ENCODE data around the gene RPTOR.

GRCh38 chr17:80762076-80762475 is 217.4 kb downstream of the RPTOR start:
- TF ChIP-seq POLR2AphosphoS5 (IDR thresholded peaks at IDR 0.05) (no peak), CTCF (IDR thresholded peaks at IDR 0.05) (no peak)
